ENCODE measurements around the gene HYAL4. TPM values are rescaled to one million over a fixed set of nuclear protein-coding genes. Genes with fewer than 3 reads are reported as not detected.
A peak's percentile ranks its signal among the peaks of the same experiment; 100 is the strongest.

HYAL4 gene
- total and polyA plus RNA-seq, 2 of the 13 experiments (the other 11 are each of a cell fraction or from before 2014, with no cell fraction given), result not detected

GRCh38 chr7:123797673-123798531, 47.1 kb upstream of the HYAL4 start (continued):
- TF ChIP-seq ZGPAT (CRISPR knock-in tag; IDR thresholded peaks at IDR 0.05), result 0 out of 2 replicates have a peak, but pooled peaks have one; percentile 51
- no peak for TF ChIP-seq ZNF274 (CRISPR knock-in tag; IDR thresholded peaks at IDR 0.05)
- TF ChIP-seq NR2C2 (CRISPR knock-in tag; IDR thresholded peaks at IDR 0.05; ENCODE audit: borderline replicate concordance), result peak; percentile 59
- TF ChIP-seq GTF3A (CRISPR knock-in tag; conservative IDR thresholded peaks at IDR 0.05), result no peak
- TF ChIP-seq DBP (CRISPR knock-in tag; IDR thresholded peaks at IDR 0.05; ENCODE audit: not compliant biosample characterization), result no peak
- TF ChIP-seq FOXO1 (CRISPR knock-in tag; IDR thresholded peaks at IDR 0.05), result no peak
- no peak for TF ChIP-seq ZBED4 (CRISPR knock-in tag; IDR thresholded peaks at IDR 0.05; ENCODE audit: borderline replicate concordance)
- no peak for TF ChIP-seq ZFP37 (CRISPR knock-in tag; IDR thresholded peaks at IDR 0.05; ENCODE audit: borderline replicate concordance)
